G401 (cell line): ENCODE data around the gene LENEP. TPM values are rescaled to one million over a fixed set of nuclear protein-coding genes. Genes with fewer than 3 reads are reported as not detected.

Experiments
- DNase-seq: peaks from one replicate; pipeline ENCODE4 v3.0.0-alpha.2; 2015; ENCODE audit warnings: low spot score
- in situ Hi-C: cut with HindIII; loops from 2 replicates; pipeline ENCODE4 v1.10.0; 2016; ENCODE audit warnings: low sequenced_read_pairs, mixed read lengths
- total RNA-seq: library from RNA; depleted of rRNA; stranded (reverse); fragments of >200 nt; shearing (Covaris generic); gene quantifications from 2 replicates; pipeline ENCODE4 v1.2.3, GENCODE V29; 2014; rRNA removed

LENEP gene
- total RNA-seq, 1 experiment from 2014 or later, result not detected

DNA sequence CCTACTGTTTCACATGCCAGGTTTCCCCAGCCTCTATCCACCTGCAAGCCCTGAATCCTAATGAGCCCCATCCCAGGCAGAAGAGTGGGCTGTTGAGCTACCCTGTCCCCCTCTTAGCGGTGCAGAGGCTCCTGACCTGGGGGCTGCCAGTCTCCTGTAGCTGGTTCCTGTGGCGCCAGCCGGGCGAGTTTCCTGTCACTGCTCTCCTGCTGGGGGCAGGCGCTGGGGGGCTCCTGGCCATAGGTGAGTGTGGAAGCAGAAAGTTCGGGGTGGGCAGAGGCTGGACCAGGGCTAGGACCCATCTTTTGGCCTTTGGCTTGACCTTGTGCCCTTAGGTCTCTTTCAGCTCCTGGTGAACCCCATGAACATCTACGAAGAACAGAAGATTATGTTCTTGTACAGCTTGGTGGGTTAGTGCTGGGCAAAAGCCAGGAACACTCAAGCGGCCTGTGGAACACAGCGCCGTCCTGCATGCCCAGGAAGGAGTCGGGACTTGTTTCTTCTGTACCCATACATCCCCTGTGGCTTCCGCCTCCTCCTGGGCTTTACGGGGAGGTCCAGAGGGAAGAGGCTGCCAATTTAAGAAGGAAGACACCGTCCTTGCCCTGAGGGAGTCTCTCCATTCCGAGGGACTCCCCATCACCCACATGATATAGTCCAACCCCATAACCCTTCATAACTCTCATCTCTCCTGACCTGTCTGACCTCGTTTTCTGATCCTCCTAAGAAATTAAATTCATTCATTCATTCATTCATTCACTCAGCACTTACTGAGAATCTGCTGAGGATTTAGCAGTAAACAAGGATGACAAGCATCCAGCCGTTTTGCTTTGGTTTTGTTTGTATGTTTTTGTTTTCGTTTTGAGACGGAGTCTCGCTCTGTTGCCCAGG, 41.2 kb downstream of the LENEP start:
- DNase-seq, result no peak

GRCh38 chr1:155035936-155036335, 42.5 kb downstream of the LENEP start:
- in situ Hi-C loops, result no loop called here
- DNase-seq, result no peak

More for the DNA sequence above, 41.2 kb downstream of the LENEP start:
- in situ Hi-C loops, result no loop called here

GRCh38 chr1:155037043-155037442, 43.7 kb downstream of the LENEP start:
- in situ Hi-C loops, result no loop called here
- DNase-seq, result no peak

- no peak for DNase-seq
- in situ Hi-C loops, result no loop called here
Observed at GRCh38 chr1:155037851-155038441, 44.6 kb downstream of the LENEP start.

DNA sequence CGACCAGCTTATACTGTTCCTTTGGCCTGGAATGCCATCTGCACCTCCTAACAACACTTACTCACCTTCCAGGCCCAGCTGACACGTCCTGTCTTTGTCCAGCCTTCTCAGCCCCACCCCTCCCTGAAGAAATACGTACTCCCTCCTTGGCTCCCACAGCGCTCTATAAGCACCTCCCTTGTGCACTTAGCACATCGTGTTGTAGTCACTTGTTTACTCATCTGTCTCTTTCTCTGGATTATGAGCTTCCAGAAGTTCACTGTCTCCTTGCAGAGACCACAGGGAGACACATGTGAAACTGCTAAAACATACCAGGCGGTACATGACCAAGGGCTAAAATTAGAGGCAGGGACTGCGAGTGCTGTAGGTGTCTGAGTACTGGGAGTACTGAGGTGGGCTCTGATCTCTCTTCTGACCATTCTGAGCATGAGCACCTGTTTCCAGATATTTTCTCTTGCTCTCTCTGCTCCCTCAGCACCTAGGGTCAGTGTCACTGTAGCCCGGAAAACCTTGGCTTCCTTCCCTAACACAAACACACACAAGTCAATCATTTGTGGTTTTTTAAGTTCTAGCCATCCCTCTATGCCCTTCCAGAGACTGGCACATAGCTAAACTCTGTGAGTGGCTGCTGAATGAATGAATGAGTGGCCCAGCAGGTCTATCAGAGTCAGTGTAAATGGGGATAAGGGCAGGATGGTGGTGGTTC, 45.4 kb downstream of the LENEP start:
- no peak for DNase-seq
- in situ Hi-C loops, result no loop called here

GRCh38 chr1:155039308-155039669, 45.9 kb downstream of the LENEP start:
- in situ Hi-C loops, result no loop called here
- DNase-seq, result no peak

GRCh38 chr1:155040358-155041093, 47.1 kb downstream of the LENEP start:
- no peak for DNase-seq
- in situ Hi-C loops, result no loop called here

GRCh38 chr1:155042789-155043188, 49.4 kb downstream of the LENEP start:
- no peak for DNase-seq
- in situ Hi-C loops, result no loop called here

GRCh38 chr1:155043301-155043702, 49.9 kb downstream of the LENEP start:
- in situ Hi-C loops, result no loop called here
- no peak for DNase-seq

GRCh38 chr1:155043793-155044192, 50.4 kb downstream of the LENEP start:
- in situ Hi-C loops, result no loop called here
- DNase-seq, result no peak

Other genes starting within 250 kb of the LENEP start
- under 0.01 and 0.64 TPM in 2 replicates for gene KCNN3, start 123.3 kb upstream of the LENEP start, total RNA-seq
- gene PMVK, start 56.9 kb upstream of the LENEP start, total RNA-seq, result 66.5 and 70.3 TPM in 2 replicates
- gene PBXIP1, start 37.5 kb upstream of the LENEP start, total RNA-seq, result 25.9 and 36.5 TPM in 2 replicates
- gene PYGO2, start 31.8 kb upstream of the LENEP start, total RNA-seq, result 16.9 and 24.2 TPM in 2 replicates
- 204 and 265 TPM in 2 replicates for gene SHC1, start 22.8 kb upstream of the LENEP start, total RNA-seq
- gene CKS1B, start 18.9 kb upstream of the LENEP start, total RNA-seq, result 187 and 192 TPM in 2 replicates
- 39.9 and 49.4 TPM in 2 replicates for gene FLAD1, start 10.2 kb upstream of the LENEP start, total RNA-seq
- 30.6 and 33.0 TPM in 2 replicates for gene ZBTB7B, start 9.2 kb downstream of the LENEP start, total RNA-seq
- 0.31 TPM in 1 of 2 replicates, not detected in the other for gene DCST2, start 40.2 kb downstream of the LENEP start, total RNA-seq
- gene DCST1, start 40.2 kb downstream of the LENEP start, total RNA-seq, result not detected in 2 replicates
- gene ADAM15, start 57.7 kb downstream of the LENEP start, total RNA-seq, result 82.2 and 92.9 TPM in 2 replicates
- gene EFNA4, start 70.2 kb downstream of the LENEP start, total RNA-seq, result 14.0 and 26.2 TPM in 2 replicates
- gene EFNA3, start 85.3 kb downstream of the LENEP start, total RNA-seq, result 3.3 and 5.1 TPM in 2 replicates
- gene EFNA1, start 134.3 kb downstream of the LENEP start, total RNA-seq, result 2.8 and 5.3 TPM in 2 replicates
- 15.9 and 19.8 TPM in 2 replicates for gene SLC50A1, start 142.3 kb downstream of the LENEP start, total RNA-seq
- 83.3 and 104 TPM in 2 replicates for gene DPM3, start 146.9 kb downstream of the LENEP start, total RNA-seq
- 177 and 223 TPM in 2 replicates for gene KRTCAP2, start 179.7 kb downstream of the LENEP start, total RNA-seq
- 0.14 and 0.37 TPM in 2 replicates for gene TRIM46, start 180.3 kb downstream of the LENEP start, total RNA-seq
- 75.4 and 79.8 TPM in 2 replicates for gene THBS3, start 214.3 kb downstream of the LENEP start, total RNA-seq
- gene MTX1, start 215.1 kb downstream of the LENEP start, total RNA-seq, result 125 and 126 TPM in 2 replicates